Measurements from ENCODE around the gene AADACL2. TPM values are rescaled to one million over a fixed set of nuclear protein-coding genes. Genes with fewer than 3 reads are reported as not detected.

AADACL2 gene
- total RNA-seq, 1 donor from 2014 or later = 0.49 TPM

- no peak for DNase-seq (ENCODE audit: extremely low spot score in 2 of 2)
- Histone ChIP-seq H3K36me3 (no peaks in the 10 kb centered on the region), H3K27me3 (no peaks in the 10 kb centered on the region), H3K9me3 (no peaks in the 10 kb centered on the region), H3K4me3 (no peak overlapping the region), H3K27ac (no peak overlapping the region), H3K4me1 (peaks cover 30% of the 10 kb centered on the region)
- no peak for TF ChIP-seq CTCF (IDR thresholded peaks at IDR 0.05)
- intact Hi-C loops (cut with DNase I) = no loop called here
These were observed 34.7 kb downstream of the AADACL2 start for GRCh38 chr3:151768393-151768930.

- no peak for TF ChIP-seq POLR2AphosphoS5 (IDR thresholded peaks at IDR 0.05; ENCODE audit: insufficient read depth in 1 of 2, low read depth in 1 of 2)
- TF ChIP-seq POLR2A (IDR thresholded peaks at IDR 0.05) = no peak
- no peak for TF ChIP-seq CTCF (IDR thresholded peaks at IDR 0.05)
- DNase-seq (ENCODE audit: extremely low spot score in 2 of 2) = no peak
- Histone ChIP-seq H3K4me1 (peaks cover 30% of the 10 kb centered on the region), H3K9me3 (no peaks in the 10 kb centered on the region), H3K27ac (no peak overlapping the region), H3K4me3 (no peak overlapping the region), H3K36me3 (no peaks in the 10 kb centered on the region), H3K27me3 (no peaks in the 10 kb centered on the region)
- intact Hi-C loops (cut with DNase I) = no loop called here
These were observed 35.4 kb downstream of the AADACL2 start for GRCh38 chr3:151769175-151769574.

- H3K27me3 ChIP-seq = no peaks in the 10 kb centered on the region
- peak overlapping the region; percentile 47 for H3K27ac ChIP-seq
- no peak for DNase-seq (ENCODE audit: extremely low spot score in 2 of 2)
- no peak overlapping the region for H3K4me3 ChIP-seq
- H3K9me3 ChIP-seq = no peaks in the 10 kb centered on the region
- intact Hi-C loops (cut with DNase I) = no loop called here
- H3K36me3 ChIP-seq = no peaks in the 10 kb centered on the region
- H3K4me1 ChIP-seq = peaks cover 30% of the 10 kb centered on the region
- TF ChIP-seq POLR2A (IDR thresholded peaks at IDR 0.05) = no peak
- no peak for TF ChIP-seq POLR2AphosphoS5 (IDR thresholded peaks at IDR 0.05; ENCODE audit: insufficient read depth in 1 of 2, low read depth in 1 of 2)
- no peak for TF ChIP-seq CTCF (IDR thresholded peaks at IDR 0.05)
These were observed 37.2 kb downstream of the AADACL2 start for GRCh38 chr3:151770956-151771355.

- no peaks in the 10 kb centered on the region for H3K27me3 ChIP-seq
- H3K36me3 ChIP-seq = no peaks in the 10 kb centered on the region
- H3K27ac ChIP-seq = no peak overlapping the region
- DNase-seq (ENCODE audit: extremely low spot score in 2 of 2) = no peak
- H3K4me3 ChIP-seq = no peak overlapping the region
- intact Hi-C loops (cut with DNase I) = no loop called here
- peaks cover 30% of the 10 kb centered on the region for H3K4me1 ChIP-seq
- H3K9me3 ChIP-seq = no peaks in the 10 kb centered on the region
- TF ChIP-seq POLR2A (IDR thresholded peaks at IDR 0.05) = no peak
- no peak for TF ChIP-seq POLR2AphosphoS5 (IDR thresholded peaks at IDR 0.05; ENCODE audit: insufficient read depth in 1 of 2, low read depth in 1 of 2)
- TF ChIP-seq CTCF (IDR thresholded peaks at IDR 0.05) = no peak
These were observed 39.2 kb downstream of the AADACL2 start for GRCh38 chr3:151772825-151773480.

GRCh38 chr3:151774235-151774634 is 40.5 kb downstream of the AADACL2 start:
- no peak for DNase-seq (ENCODE audit: extremely low spot score in 2 of 2)
- no peaks in the 10 kb centered on the region for H3K27me3 ChIP-seq
- no peak overlapping the region for H3K27ac ChIP-seq
- no peaks in the 10 kb centered on the region for H3K9me3 ChIP-seq
- H3K4me1 ChIP-seq = peaks cover 30% of the 10 kb centered on the region
- H3K36me3 ChIP-seq = no peaks in the 10 kb centered on the region
- intact Hi-C loops (cut with DNase I) = no loop called here
- no peak for TF ChIP-seq POLR2A (IDR thresholded peaks at IDR 0.05)
- H3K4me3 ChIP-seq = no peak overlapping the region
